Stimulated activated CD8-positive, alpha-beta memory T cell treated with anti-CD3 and anti-CD28 coated beads, Interleukin-2, amount 100 ng/mL, for 48 hours (primary cell): ENCODE data around the gene SLC5A7.

Experiments
- DNase-seq, 2 donors: peaks; one replicate each; pipeline ENCODE4 v3.0.0-alpha.2; 2020; ENCODE audit warnings: low read depth in 2 of 2

SLC5A7 gene

GRCh38 chr2:107986278-107987217 lies at the start of gene SLC5A7:
TSS of gene SLC5A7 (plus strand) at chr2:107986524. CDS start at chr2:107988156, 1,632 bp downstream.
- DNase-seq = no peak

- DNase-seq = no peak
Measured at GRCh38 chr2:107961395-107961794, 24.9 kb upstream of the SLC5A7 start.

DNA sequence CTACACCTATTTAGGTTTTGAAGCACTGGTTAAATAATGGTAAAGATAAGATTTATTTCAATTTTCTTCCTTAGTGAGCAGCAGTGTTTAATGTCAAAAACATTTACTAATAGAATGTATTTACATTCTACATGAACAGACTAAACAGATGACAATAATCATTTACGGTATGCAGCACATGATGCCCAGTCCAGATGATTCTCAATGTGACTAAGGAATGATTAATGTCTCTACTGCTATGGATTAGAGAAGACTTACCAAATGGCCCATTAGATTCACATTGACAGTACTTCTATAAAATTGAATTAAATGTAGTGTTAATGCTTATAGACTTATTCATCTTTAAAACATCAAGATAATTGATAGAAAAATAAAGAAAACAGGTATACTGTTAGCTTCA lies 22.1 kb upstream of the SLC5A7 start:
- no peak for DNase-seq

- no peak for DNase-seq
Measured at GRCh38 chr2:107984707-107985106, 1.6 kb upstream of the SLC5A7 start.

DNA sequence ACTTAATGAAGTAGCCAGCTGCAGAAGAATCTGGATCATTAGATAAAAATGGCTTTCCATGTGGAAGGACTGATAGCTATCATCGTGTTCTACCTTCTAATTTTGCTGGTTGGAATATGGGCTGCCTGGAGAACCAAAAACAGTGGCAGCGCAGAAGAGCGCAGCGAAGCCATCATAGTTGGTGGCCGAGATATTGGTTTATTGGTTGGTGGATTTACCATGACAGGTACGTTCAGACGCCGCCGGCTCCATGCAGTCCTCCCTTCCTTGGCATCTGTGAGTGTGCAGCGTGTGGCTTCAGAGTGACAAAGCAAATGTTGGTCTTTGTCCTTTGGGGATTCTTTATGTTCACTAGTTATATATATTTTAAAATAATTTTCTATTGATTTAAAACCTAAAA lies 1.8 kb downstream of the SLC5A7 start:
- DNase-seq = no peak

DNA sequence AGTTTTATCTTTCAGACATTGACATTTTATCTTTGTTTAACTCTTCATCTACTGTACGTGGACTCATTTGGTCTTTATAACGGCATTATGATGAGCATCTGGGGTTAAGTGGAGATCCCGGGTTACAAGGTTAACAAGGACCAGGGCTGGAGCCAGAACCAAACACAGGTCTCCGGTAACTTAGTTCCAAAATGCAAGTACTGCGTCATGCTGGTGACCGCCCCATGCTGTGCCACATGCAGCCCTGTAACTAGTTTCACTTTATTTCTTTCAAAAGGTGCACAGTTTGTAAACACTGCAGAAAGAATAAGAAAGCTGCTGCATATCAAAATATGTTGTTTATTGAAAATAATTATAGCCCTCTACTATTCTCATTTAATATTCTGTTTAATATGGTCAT lies 3.1 kb downstream of the SLC5A7 start:
- no peak for DNase-seq

DNA sequence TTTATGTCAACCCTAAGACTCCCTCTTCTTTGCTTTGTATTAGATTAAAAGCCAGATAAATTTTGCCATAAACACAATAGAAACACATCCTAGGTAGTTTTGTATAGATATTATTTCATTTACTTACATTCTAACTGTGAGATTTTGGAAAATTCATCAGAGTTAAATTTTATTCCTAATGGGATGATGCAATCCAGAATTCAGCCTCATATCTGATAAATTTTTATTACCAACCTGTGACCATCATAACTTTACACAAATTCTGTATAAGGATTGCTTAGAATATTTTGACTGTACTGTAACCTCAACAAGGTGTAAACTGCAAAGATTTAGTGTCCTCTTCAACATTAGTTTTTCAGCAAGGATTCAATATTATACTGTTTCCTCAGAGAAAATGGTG lies 4.4 kb downstream of the SLC5A7 start:
- DNase-seq = no peak

DNA sequence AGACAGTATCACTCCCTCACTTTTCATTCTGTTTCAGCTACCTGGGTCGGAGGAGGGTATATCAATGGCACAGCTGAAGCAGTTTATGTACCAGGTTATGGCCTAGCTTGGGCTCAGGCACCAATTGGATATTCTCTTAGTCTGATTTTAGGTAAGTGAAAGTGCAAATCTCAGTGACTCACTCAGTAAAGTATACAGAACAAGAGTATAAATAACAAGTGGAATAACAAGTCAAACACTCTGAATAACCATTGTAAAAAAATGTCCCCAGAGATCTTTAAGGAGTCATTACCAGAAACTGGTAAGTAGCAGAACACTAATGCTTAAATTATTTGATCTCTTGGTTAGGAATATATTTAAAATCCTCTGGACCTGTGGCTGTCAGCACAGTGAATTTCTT lies 5.7 kb downstream of the SLC5A7 start:
- DNase-seq = no peak

DNA sequence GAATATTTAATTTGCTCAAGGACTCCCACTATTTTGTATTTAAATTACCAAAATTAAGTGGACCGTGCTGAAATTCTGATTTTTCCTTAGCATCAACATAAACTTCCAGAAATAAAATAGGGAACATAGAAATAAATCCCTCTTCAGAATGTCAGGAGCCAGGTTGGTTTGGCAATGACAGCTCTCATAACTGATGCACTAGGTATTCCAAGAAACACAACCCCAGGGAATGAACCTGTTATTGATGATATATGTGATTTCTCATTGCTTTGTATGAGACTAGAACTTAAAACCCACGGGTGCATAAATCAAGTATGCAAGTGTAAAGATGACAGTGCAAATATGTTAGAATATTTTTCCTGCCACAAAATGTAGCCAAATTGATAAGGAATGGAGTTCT lies 12.8 kb downstream of the SLC5A7 start:
- no peak for DNase-seq

DNA sequence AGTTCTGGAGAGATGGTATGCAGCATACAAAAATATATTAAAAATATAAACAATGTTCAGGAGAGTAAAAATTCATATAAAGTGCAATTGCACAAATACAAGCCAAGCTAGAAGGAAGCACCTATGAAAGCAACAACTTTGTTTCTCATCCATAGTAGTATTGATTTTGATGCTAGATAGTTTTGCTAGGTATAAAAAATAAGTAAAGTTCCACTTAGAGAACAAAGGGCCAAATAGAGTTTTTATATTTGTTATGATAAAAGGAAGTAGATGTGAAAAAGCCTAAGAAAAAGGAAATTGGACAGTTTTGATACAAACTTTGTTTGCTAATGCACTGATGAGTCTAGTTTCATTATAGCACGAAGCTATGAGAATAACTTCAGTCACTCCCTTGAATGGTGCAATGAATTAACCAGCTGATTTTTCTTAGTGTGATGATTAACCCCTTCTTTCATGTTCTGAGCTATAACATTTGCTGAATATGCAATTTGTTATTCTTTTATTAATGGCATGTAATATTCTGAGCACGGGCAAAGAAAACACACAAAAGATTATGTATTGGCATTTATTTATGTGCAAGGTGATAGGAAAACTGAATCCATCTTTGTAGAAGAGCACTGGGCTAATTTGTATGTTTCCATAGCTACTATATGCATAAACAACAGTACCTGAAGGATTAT lies 24.7 kb downstream of the SLC5A7 start:
- DNase-seq = no peak

DNA sequence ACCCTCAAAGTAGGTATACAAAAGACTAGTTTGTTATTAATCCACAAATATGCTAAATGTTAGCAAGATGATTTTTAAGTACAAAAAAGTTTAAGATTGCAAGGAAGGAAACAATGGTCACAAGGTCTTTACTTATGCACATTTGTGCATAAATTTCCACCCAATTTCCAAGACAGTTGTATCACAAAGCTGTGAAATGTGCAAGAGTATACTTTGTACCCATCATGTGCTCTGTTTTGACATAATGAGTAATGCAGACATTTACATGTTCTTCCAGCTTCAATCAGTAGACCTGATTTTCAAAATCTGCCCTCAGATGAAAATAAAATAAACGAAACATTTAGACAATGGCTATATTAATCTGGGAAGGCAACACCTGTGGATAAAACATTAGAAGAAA lies 27.0 kb downstream of the SLC5A7 start:
- no peak for DNase-seq

DNA sequence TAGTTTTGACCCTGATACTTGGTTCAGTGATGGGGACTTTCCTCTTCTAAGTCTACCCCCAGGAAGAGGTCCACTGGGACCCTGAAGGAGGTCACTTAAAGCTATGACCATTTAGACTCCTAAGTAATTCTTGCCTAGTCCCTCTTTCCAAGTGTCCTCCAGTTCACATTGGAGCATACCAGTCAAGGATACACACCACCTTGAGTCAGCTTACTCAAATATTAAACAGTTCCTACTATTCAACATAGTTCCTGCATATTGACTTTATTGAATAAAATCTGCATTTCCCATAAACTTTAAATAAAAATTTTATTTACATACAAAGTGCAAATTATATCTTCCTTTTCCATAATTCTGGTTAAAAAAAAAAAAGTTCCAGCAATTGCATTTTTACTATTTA lies 36.3 kb downstream of the SLC5A7 start:
- DNase-seq = no peak

DNA sequence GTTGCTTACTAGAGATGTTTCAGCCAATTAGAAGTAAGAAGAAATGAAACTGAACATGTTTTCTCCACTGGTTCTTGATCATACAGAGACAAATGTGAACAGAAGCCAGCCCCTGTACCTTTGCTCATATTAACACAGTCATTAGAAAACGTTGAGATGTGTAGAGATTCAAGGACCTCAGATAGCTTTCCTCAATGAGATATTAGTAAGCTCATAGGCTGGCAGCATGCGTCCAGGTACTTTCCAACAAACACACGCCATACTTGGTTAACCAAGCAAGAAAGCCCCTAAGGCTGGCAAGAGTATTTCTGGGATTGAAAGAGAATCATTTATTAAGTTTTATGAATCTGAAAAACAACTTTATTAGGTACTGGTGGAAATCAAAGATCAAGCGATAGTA lies 37.5 kb downstream of the SLC5A7 start:
- no peak for DNase-seq

GRCh38 chr2:108026092-108026794 lies 39.9 kb downstream of the SLC5A7 start:
- no peak for DNase-seq

GRCh38 chr2:108029496-108029895 lies 43.2 kb downstream of the SLC5A7 start:
- DNase-seq = no peak

DNA sequence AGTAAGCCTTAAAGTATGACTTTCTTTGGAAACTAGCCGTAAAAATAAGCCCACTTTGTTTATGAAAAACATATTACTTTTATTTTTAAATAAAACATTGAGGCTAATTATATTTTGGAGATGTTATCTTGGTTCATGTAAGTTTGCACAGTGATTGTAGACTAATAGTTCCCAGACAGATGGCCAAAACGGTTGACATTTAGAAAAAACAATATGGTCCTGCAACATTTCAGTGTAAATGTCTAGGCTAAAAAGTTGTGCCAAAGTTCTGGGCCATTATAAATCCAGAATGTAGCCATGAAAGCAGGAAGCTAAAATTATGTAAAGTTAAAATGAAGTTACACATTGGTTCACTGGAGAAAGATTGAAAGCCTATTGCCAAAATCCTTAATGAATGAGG lies 43.6 kb downstream of the SLC5A7 start:
- DNase-seq = no peak

- DNase-seq = no peak
Measured at GRCh38 chr2:108031471-108031941, 45.2 kb downstream of the SLC5A7 start.

GRCh38 chr2:108034843-108035242 lies 48.5 kb downstream of the SLC5A7 start:
- no peak for DNase-seq

DNA sequence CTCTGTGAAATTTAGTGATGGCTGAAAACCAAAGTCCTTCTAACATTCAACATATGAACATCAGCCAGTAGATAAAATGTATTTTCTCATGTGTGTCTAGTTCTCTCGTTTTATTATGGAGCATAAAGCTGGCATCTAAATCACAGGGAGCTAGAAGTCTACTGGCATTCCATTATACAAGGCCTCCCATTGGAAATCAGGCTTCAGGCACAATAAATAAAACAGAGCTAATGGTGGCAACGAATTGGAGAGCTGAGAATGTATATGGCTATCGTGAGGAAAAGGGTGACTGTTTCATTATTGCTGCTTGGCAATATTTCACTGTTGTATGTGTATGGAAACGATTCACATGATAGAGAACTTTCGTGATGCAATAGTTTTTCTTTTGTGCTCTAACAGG lies 62.4 kb downstream of the SLC5A7 start:
- DNase-seq = no peak

DNA sequence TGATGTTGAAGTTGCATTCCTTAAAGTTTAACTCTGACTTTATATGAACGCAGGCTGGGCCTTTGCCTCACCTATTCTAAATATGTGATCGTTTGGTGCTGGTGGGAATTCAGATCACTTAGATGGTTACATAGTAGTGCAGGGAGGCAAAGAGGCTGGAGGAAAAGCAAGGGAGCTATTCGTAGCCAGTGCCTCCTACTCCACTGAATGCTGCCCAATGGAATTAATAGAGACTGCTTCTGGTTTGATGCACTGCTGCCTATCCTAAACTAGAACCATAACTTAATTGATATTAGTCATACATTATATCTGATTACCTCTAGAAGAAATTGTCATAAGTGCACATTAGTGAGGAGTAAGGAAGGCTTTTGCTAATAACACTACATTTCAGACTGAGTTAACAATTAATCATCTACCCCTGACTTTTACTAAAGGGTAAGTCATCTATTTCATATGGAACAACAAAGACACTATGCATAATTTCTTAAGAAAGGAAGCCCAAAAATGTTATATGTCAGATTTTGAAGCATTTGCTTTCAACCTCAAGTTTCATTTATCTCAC lies 72.3 kb downstream of the SLC5A7 start:
- no peak for DNase-seq

GRCh38 chr2:108061439-108062042 lies 75.2 kb downstream of the SLC5A7 start:
- DNase-seq = no peak
